Globus pallidus (tissue), 1 donor: ENCODE data around the gene KRABD2.
"Not testable (repeated sequence)": the region's sequence is repeated elsewhere in the genome, so short reads cannot be mapped to it uniquely, and the experiment has no call there.

Source experiments
- DNase-seq: peaks from one replicate; pipeline ENCODE4 v3.0.0-alpha.2; 2015; ENCODE audit warnings: low spot score

The KRABD2 gene

DNA sequence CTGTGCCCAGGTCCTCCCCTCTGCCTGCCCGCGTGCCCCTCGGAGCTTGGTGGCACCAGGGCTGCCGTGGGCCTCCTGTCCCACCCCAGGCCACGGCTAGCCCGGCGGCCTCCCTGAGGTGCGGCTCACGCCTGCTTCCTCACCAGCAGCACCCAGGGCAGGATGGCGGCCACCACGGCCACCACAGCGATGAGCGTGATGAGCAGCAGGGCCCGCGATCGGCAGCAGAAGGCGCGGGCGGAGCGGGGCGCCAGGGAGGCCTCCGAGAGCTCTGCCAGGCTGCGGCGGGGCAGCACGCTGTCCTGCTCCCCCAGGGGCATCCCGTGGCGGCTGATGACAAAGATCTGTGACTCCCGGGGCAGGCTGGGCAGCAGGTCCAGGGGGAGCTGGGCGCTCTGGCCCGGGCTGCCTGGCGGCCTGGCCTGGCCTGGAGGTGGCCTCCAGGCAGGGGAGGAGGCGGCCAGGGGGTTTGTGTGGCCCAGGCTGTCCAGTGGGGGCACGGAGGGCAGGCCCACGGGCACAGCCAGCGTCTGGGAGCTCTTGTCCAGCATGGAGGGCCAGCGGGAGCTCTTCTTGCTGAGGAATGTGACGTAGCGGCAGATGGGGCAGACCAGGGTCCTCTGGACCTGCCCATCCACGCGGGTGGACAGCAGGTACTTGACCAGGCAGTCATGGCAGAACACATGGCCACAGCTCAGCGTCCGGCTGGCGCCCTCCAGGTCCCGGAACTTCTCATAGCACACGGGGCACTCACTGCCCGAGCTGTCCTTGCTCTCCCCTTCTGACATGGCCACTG is 16.4 kb upstream of the KRABD2 start:
- no peak for DNase-seq

GRCh38 chr17:8392274-8392673 is 15.8 kb upstream of the KRABD2 start:
- DNase-seq: no peak

DNA sequence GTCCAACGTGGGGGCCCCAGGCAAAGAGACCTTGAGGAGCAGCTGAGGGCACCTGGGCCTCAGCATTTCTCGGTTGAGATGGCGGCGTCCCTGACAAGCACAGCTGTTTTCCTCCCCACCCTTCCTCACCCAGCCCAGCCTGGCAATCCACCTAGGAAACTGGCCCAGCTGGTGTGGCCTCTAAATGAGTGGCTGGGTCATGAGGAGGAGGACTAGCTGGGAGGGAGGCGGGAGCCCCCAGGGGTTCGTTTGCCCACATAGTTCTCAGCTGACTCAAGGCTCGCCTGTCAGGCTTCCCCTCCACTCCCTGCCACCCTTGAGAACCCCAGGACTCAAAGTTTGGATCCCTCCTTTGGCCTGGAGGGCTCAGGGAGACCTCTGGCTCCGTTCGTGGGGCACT is 15.2 kb upstream of the KRABD2 start:
- no peak for DNase-seq

GRCh38 chr17:8387914-8388651 is 11.6 kb upstream of the KRABD2 start:
- no peak for DNase-seq

DNA sequence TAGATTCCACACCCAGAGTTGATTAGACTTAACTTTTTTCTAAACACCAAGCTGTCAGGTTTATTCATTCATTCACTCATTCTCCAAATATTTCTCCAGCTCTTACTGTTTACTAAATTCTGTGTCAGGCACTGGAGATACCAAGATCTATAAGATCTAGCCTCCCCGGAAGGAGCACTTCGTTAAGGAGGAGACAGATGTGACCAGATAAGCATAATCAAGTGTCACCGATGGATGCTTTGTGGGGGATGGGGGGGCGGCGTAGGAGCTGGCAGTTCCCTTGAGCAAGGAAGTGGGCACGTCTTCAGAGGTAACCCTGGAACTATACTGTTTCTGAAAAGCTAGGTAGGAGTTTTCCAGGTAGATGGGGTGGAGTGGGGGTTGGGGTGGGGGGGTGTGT is 10.3 kb upstream of the KRABD2 start:
- DNase-seq: no peak

DNA sequence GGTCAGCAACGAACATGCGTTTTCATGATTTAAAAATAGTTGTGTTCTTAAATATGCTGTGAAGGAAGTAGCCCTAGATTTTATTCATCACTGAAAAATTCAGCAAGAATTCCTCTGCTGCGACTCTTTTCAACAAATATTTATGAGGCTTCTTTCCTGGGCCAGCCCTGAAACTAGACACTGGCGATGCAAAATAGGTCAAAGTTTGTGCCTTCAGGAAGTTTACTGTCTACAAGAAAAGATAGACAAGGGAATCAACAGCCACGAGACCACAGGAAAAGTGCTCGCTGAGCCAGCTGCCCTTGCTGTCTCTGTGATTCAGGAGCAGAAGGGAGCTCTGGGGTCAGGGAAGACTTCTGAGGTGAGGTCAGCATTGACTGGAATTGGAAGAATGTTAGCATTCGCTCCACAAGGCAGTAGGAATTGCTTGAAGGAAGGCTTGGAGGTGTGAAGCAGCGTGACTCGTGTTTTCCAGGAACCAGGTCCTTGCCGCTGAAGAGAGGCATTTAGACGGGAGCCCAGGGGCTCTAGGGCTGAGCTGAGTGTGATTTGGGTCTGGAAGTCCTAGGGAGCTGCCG is 8.4 kb upstream of the KRABD2 start:
- no peak for DNase-seq

GRCh38 chr17:8383143-8383822 is 6.8 kb upstream of the KRABD2 start, which contains the start of gene RPL26:
RPL26 (minus strand) TSS chr17:8383193; CDS start chr17:8382310, 883 bp downstream.
- DNase-seq: peak; percentile 98

GRCh38 chr17:8382880-8383142 is 6.3 kb upstream of the KRABD2 start:
- DNase-seq: no peak

DNA sequence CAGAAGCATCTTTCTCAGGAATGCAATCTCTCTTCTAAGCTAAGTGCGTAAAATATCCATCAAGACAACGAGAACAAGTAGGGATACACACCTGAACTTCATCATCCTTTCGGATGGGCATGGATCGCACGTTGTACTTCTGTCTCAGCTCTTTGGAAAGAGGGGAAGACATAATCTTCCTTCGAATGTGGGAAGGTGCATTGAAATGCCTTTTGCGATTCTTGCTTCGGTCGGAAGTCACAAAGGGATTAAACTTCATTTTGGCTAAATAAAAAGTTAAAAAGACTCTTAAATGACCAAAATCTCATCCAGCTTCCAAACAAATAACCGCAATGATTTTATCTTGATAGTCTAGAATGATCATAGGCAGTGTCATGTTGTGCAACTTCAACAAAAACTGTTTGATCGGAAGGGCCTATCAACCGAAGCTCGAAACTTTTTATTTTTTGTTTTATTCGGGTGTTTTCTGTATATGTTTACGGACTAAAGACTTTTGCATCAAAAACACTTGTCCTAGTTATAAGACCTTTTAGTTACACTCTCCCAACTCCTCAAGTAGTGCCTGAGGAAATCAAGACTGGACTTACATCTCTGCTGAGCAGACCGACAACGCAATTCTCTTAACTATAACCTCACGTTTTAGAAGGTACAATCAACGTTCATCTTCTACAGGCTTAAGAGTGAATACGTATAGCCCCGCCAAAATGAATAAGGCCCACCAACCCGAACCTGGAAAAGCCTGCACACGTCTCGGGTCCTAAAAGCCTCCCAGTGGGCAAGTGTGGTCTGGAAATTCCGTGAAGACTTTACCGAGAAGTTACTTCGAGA is 5.8 kb upstream of the KRABD2 start:
- DNase-seq: no peak

DNA sequence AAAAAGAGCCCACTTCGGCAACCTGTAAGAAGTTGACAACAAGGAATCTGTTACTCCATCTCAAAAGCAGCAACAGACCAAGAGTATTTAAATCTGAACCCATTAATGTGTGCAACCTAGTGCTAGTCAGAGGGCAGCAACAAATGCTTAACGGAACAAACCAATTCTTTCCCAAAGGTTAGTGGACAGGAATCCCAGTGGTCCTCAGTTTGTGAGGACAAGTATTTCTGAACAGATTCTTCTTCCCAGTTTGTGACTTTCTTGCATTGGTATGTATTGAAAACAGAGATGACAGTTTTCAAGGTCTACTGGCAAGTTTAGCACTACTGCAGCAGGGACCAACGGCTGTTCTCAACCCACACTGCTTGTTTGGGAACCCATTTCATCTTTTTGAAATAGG is 3.5 kb upstream of the KRABD2 start:
- DNase-seq: no peak

- DNase-seq: not testable (repeated sequence)
Observed at GRCh38 chr17:8378117-8378516, 1.6 kb upstream of the KRABD2 start.

DNA sequence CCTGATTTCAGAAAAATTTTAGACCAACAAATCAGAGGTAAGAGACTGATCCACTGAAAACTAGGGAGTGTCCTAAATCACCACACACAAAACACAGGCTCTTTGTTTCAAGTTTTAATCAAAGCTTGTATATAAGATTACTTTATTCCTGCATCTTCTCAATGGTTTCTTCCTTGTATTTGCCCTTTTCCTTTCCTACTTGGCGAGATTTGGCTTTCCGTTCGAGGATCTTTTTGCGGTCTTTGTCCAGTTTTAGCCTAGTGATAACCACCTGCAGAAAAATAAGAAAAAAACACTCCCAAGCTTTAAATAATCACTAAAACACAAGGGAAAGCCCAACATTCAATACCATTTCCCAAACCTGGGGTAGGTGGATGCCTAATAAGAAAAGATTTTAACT is 918 bp upstream of the KRABD2 start:
- no peak for DNase-seq

DNA sequence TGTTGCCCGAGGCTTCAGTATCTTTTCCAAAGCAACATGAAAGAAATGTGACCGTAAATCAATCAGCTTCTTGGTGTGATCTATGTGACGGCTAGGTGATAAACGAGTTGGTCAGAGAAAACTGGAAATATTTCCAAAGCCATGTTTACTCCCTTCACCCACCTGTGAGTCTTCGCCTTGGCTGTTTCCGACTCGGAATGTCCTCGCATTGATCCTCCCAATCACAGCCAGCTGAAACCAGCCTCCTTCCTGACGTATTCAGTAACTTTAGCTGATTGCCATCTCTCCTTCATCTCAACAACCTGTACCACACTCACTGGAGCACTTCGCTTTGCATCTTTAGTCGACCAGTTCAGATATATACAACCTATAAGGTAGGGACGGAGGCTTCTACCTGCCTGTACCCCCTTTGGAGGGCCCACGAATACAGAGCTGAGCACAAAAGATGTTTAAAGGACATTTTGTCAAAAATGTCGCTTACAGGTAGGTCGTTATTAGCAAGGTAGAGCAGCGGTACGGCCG is 705 bp downstream of the KRABD2 start:
- DNase-seq: no peak

- DNase-seq: not testable (repeated sequence)
Observed at GRCh38 chr17:8373856-8374255, 2.6 kb downstream of the KRABD2 start.

GRCh38 chr17:8372422-8372821 is 4.1 kb downstream of the KRABD2 start:
- DNase-seq: no peak

DNA sequence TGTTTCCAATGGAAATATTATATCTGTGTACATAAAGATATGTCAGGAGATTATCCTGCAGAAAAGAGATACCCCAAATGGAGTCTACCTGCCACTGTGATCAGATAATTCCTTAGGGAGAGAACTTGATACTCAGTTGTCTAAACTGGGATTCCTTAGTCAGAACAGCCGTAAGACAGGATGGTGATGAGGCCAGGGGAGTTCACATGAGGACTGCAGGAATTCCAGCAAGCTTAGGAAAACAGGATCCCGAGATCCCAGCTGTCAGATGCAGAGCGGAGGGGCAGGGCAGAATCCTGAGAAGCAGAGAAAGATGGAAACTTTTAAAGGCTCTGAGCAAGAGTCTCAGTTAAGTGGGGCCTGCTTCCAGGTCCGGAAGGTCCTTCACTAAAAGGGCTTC is 4.7 kb downstream of the KRABD2 start:
- no peak for DNase-seq

GRCh38 chr17:8369944-8370343 is 6.6 kb downstream of the KRABD2 start:
- no peak for DNase-seq

GRCh38 chr17:8368193-8368592 is 8.3 kb downstream of the KRABD2 start:
- no peak for DNase-seq

DNA sequence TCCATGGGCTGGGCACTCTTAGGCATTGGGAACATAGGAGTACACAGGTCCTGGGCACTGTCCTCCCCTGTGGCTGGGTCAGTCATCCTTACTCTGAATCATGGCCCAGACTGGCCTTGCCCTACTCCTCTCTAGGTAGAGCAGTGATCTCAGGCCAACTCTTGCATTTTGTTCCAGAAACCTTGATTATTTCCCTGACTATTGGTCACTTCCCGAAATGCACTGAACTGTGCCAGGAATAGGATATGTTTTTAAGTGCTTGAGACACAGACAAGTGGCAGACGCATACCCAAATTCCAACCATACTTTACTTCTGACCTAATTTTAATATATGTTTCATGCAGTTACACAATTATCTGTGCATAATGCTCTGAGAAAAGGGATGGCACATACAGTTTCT is 10.3 kb downstream of the KRABD2 start:
- no peak for DNase-seq

DNA sequence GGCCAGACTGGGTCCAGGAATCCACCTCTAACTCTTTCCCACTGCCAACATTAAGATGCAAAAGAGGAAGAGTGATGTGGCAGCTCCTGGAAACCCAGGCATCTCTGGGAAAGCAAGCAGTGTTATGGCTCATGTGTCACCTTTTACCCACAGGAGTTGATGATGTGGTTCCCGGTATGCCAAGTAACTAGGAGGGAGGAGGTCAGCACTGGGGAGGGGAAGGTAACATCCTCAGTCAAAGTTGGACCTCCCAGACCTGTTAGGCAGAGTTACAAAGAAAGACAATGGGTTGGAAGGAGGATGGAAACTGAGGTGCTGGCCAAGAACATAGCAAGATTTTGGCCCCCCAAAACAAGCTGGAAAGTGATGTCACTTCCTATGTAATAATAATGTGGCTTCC is 11.4 kb downstream of the KRABD2 start:
- no peak for DNase-seq

- DNase-seq: peak; percentile 43
Observed at GRCh38 chr17:8362651-8363332, 13.7 kb downstream of the KRABD2 start.
